ENCODE measurements around the gene CBFA2T3. TPM values are rescaled to one million over a fixed set of nuclear protein-coding genes. Genes with fewer than 3 reads are reported as not detected.

Gene CBFA2T3
- total RNA-seq, 1 donor from 2014 or later: not detected

DNA sequence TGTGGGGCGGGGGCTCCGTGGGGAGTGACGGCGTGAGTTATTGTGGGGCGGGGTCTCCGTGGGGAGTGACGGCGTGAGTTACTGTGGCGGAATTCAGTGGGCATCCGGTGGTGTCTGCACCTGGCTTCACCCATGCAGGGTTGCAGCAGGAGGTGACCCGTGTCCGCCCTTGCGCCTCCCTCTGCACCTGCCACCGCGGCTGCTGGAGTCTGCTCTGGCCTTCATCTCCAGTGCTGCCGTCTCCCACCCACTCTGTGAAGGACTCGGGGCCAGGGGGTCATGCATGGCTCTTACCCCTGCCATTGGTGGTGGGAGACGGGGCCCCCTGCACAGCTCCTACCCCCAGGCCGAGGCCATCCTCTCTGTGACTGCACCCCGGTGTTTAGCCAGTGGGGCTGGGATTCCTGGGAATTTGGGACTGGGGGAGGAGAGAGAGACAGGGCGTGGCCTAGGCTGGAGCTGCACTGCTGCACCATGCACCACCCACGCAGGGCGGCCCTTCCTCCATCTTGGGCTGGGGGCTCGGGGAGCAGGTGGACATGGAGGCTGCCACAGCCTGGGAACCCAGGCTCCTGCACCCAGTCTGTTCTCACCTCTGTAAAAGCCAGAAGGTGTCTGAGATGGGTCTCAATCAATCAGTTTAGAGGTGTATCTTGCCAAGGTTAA, 109.3 kb downstream of the CBFA2T3 start:
- Mint-ChIP-seq H3K36me3 (ENCODE audit: unreplicated experiment) (peaks cover under 1% of the 10 kb centered on the region), H3K27me3 (ENCODE audit: unreplicated experiment) (peaks cover 12% of the 10 kb centered on the region), H3K27ac (ENCODE audit: unreplicated experiment) (no peak overlapping the region), H3K4me3 (ENCODE audit: unreplicated experiment) (no peak overlapping the region), H3K9me3 (ENCODE audit: unreplicated experiment) (no peaks in the 10 kb centered on the region), H3K4me1 (ENCODE audit: unreplicated experiment) (no peaks in the 10 kb centered on the region)
- TF ChIP-seq CTCF (IDR thresholded peaks at IDR 0.05): no peak
- DNase-seq (ENCODE audit: extremely low spot score, unreplicated experiment): no peak

- Mint-ChIP-seq H3K4me3 (ENCODE audit: unreplicated experiment) (no peak within 1 kb of the TSS), H3K27me3 (ENCODE audit: unreplicated experiment) (peaks cover 12% of the 10 kb centered on the region), H3K4me1 (ENCODE audit: unreplicated experiment) (no peaks in the 10 kb centered on the region), H3K9me3 (ENCODE audit: unreplicated experiment) (no peaks in the 10 kb centered on the region), H3K27ac (ENCODE audit: unreplicated experiment) (no peak within 1 kb of the TSS), H3K36me3 (ENCODE audit: unreplicated experiment) (peaks cover 5% of the 10 kb centered on the region)
- TF ChIP-seq CTCF (IDR thresholded peaks at IDR 0.05): no peak
- DNase-seq (ENCODE audit: extremely low spot score, unreplicated experiment): no peak
Measured at GRCh38 chr16:88866151-88866920, 110.7 kb downstream of the CBFA2T3 start, which contains the start of gene PABPN1L. Gene PABPN1L, minus strand, starts transcription at chr16:88866660. Its CDS starts 54 bp downstream, at chr16:88866606.

GRCh38 chr16:88865742-88866141, 111.3 kb downstream of the CBFA2T3 start:
- Mint-ChIP-seq H3K4me3 (ENCODE audit: unreplicated experiment) (no peak overlapping the region), H3K36me3 (ENCODE audit: unreplicated experiment) (peaks cover 9% of the 10 kb centered on the region), H3K27me3 (ENCODE audit: unreplicated experiment) (peaks cover 11% of the 10 kb centered on the region), H3K9me3 (ENCODE audit: unreplicated experiment) (no peaks in the 10 kb centered on the region), H3K4me1 (ENCODE audit: unreplicated experiment) (no peaks in the 10 kb centered on the region), H3K27ac (ENCODE audit: unreplicated experiment) (no peak overlapping the region)
- no peak for TF ChIP-seq CTCF (IDR thresholded peaks at IDR 0.05)
- no peak for DNase-seq (ENCODE audit: extremely low spot score, unreplicated experiment)

- no peaks in the 10 kb centered on the region for H3K4me1 Mint-ChIP-seq (ENCODE audit: unreplicated experiment)
- no peak overlapping the region for H3K27ac Mint-ChIP-seq (ENCODE audit: unreplicated experiment)
- no peak for DNase-seq (ENCODE audit: extremely low spot score, unreplicated experiment)
- peaks cover 12% of the 10 kb centered on the region for H3K36me3 Mint-ChIP-seq (ENCODE audit: unreplicated experiment)
- H3K27me3 Mint-ChIP-seq (ENCODE audit: unreplicated experiment): peaks cover 8% of the 10 kb centered on the region
- no peaks in the 10 kb centered on the region for H3K9me3 Mint-ChIP-seq (ENCODE audit: unreplicated experiment)
- no peak overlapping the region for H3K4me3 Mint-ChIP-seq (ENCODE audit: unreplicated experiment)
- TF ChIP-seq CTCF (IDR thresholded peaks at IDR 0.05): no peak
Measured at GRCh38 chr16:88865310-88865709, 111.7 kb downstream of the CBFA2T3 start.

- Mint-ChIP-seq H3K9me3 (ENCODE audit: unreplicated experiment) (no peaks in the 10 kb centered on the region), H3K4me3 (ENCODE audit: unreplicated experiment) (no peak overlapping the region), H3K27ac (ENCODE audit: unreplicated experiment) (no peak overlapping the region), H3K36me3 (ENCODE audit: unreplicated experiment) (peaks cover 17% of the 10 kb centered on the region), H3K4me1 (ENCODE audit: unreplicated experiment) (no peaks in the 10 kb centered on the region), H3K27me3 (ENCODE audit: unreplicated experiment) (peaks cover 3% of the 10 kb centered on the region)
- no peak for DNase-seq (ENCODE audit: extremely low spot score, unreplicated experiment)
- no peak for TF ChIP-seq CTCF (IDR thresholded peaks at IDR 0.05)
Measured at GRCh38 chr16:88864521-88864920, 112.5 kb downstream of the CBFA2T3 start.
